ENCODE results near the gene CCKAR.

DNA sequence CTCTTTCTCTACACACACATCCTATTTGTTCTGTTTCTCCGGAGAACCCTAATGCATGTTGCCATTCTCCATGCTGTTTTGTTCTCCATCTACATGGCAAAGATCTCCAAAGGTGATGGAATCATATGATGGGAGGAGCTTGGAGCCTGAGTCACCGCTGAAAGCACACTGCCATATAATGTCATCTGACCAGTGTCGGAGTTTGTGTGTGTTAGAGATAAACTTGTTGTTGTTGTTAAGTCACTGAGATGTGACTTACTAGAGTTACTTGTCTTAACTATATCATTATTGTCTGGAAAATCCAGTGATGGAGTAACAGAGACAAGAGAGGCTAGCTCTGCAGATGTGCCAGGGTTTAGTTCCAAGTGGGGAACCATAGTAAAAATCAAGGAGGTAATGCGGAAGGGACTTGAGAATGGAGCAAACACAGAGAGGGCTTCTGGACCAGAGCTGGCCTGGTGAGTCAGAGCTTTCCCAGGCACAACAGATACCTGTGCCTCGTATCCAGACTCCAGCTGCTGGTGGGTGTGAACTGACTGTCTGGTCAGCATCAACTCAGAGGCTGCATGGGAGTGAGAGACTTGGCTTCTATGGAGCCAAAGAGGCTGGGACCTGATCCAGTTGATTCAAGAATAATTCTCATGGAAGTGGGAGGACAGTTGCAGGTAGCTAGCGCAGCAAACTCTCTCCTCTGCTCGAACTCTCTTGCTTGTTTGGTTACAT, 30.6 kb upstream of the CCKAR start:
- TF ChIP-seq TAF1 (IDR thresholded peaks at IDR 0.05; ENCODE audit: borderline replicate concordance, insufficient read depth, low read length) (no peak), POLR2AphosphoS5 (IDR thresholded peaks at IDR 0.05; ENCODE audit: low read depth, low read length) (no peak), SIN3A (IDR thresholded peaks at IDR 0.05; ENCODE audit: borderline replicate concordance, insufficient read depth, low read length) (no peak)

Measured in PFSK-1 (cell line).